Coronary artery (tissue), 2 donors: Measurements from ENCODE around the gene HOXA11.
A peak's percentile ranks its signal among the peaks of the same experiment; 100 is the strongest.

ENCODE experiments used
- DNase-seq: peaks from one replicate; pipeline ENCODE4 v3.0.0-alpha.2; 2017; ENCODE audit warnings: low spot score
- H3K27ac ChIP-seq, 2 donors: fragments of 200-600 bp; sonication (generic); one replicate each; pipeline ENCODE4 v1.5.1; 2016 to 2019
- H3K4me3 ChIP-seq: fragments of 200-600 bp; sonication (generic); 2 replicates; pipeline ENCODE4 v1.5.1; 2016; ENCODE audit warnings: mild to moderate bottlenecking, moderate library complexity
- CTCF ChIP-seq: fragments of 200-600 bp; sonication (generic); IDR thresholded peaks from one replicate; pipeline ENCODE4 v1.5.1; 2019; ENCODE audit warnings: antibody characterized with exemption

Gene HOXA11

GRCh38 chr7:27219821-27220220 is 34.8 kb upstream of the HOXA11 start:
- H3K4me3 ChIP-seq, result no peak overlapping the region
- no peak for DNase-seq
- no peak overlapping the region for H3K27ac ChIP-seq
- no peak for TF ChIP-seq CTCF

GRCh38 chr7:27217951-27218350 is 32.9 kb upstream of the HOXA11 start:
- no peak overlapping the region for H3K27ac ChIP-seq
- TF ChIP-seq CTCF, result no peak
- no peak overlapping the region for H3K4me3 ChIP-seq
- no peak for DNase-seq

- Histone ChIP-seq H3K4me3 (no peak overlapping the region), H3K27ac (no peak overlapping the region)
- TF ChIP-seq CTCF, result no peak
- no peak for DNase-seq
Measured at GRCh38 chr7:27215356-27215755, 30.3 kb upstream of the HOXA11 start.

GRCh38 chr7:27214239-27214950 is 29.4 kb upstream of the HOXA11 start:
- H3K27ac ChIP-seq, result no peak overlapping the region
- no peak overlapping the region for H3K4me3 ChIP-seq
- TF ChIP-seq CTCF, result no peak
- no peak for DNase-seq

- no peak for TF ChIP-seq CTCF
- no peak overlapping the region for H3K27ac ChIP-seq
- DNase-seq, result no peak
- H3K4me3 ChIP-seq, result peak overlapping the region; percentile 42
Measured at GRCh38 chr7:27213433-27214238, 28.6 kb upstream of the HOXA11 start.

- no peak for TF ChIP-seq CTCF
- H3K27ac ChIP-seq, result no peak overlapping the region
- no peak for DNase-seq
- H3K4me3 ChIP-seq, result peak overlapping the region; percentile 42
Measured at GRCh38 chr7:27212497-27213432, 27.7 kb upstream of the HOXA11 start.
